ENCODE measurements around the gene MYEOV.

MYEOV gene

DNA sequence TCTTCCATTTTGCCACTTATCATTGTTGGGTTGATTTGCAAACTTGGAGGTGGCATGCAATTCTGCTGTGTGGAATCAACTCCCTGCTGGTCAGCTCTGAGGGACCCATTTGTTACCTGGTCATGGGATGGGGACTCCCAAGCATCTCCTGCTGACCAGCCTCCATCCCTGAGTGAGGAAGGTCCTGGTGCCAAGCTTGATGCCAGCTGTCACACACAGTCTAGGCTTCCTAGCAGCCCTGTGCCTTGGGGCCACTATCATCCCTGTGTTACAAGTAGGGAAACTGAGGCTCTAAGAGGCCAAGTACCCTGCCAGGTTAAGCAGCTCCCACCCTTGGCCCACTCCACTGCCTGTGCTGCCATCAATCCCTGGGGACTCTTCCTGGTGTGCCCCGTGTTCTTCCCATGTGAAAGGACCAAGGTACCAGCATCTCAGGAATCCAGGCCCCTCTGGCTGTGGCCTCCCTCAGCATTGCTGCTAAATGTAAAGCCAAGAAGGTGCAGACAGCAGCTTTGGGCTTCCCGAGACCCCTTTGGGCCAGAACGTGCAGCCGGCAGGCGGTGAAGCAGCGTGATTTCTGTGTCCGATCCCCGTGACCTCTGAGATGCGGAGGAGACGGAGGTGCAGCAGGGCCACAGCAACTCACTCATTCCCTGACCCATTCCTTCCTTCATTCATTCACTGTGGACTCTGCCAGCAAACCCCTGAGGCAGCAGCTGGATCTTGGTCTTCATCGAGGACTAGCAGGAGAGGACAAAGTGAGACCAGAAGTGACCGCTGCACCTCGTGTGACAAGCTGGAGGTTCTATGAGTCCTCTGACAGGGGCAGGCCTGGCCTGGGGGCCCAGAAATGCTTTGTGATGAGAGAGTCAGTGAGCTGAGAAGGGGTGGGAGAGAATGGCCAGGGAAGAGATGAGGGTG is 49.7 kb downstream of the MYEOV start:
- no peak for FAIRE-seq

GRCh38 chr11:69344570-69345145 is 50.7 kb downstream of the MYEOV start:
- no peak for FAIRE-seq

Data from islet of Langerhans (tissue), 1 donor.